ENCODE measurements around the gene TSSK2. TPM values are rescaled to one million over a fixed set of nuclear protein-coding genes. Genes with fewer than 3 reads are reported as not detected.
A peak's percentile ranks its signal among the peaks of the same experiment; 100 is the strongest.

TSSK2 gene
- polyA plus RNA-seq, 1 donor, result not detected

GRCh38 chr22:19123936-19124335, 7.2 kb upstream of the TSSK2 start:
- H3K9me3 ChIP-seq (ENCODE audit: control insufficient read depth, low read depth, low read length), result no peaks in the 10 kb centered on the region
- H3K27ac ChIP-seq (ENCODE audit: low read length), result no peak overlapping the region
- WGBS (ENCODE audit: insufficient coverage, low lambda C conversion rate), result no CpG with 5 or more reads among the region's 4 CpGs
- peaks cover 25% of the 10 kb centered on the region for H3K4me1 ChIP-seq (ENCODE audit: control insufficient read depth, insufficient read depth, low read length)
- no peak overlapping the region for H3K4me3 ChIP-seq (ENCODE audit: low read length)
- H3K27me3 ChIP-seq (ENCODE audit: control insufficient read depth, insufficient read depth, low read length), result no peaks in the 10 kb centered on the region
- H3K36me3 ChIP-seq (ENCODE audit: control insufficient read depth, insufficient read depth, low read length), result peaks cover 7% of the 10 kb centered on the region
- no peak for DNase-seq

GRCh38 chr22:19124377-19124776, 6.7 kb upstream of the TSSK2 start:
- WGBS (ENCODE audit: insufficient coverage, low lambda C conversion rate), result no CpG with 5 or more reads among the region's 4 CpGs
- Histone ChIP-seq H3K27me3 (ENCODE audit: control insufficient read depth, insufficient read depth, low read length) (no peaks in the 10 kb centered on the region), H3K4me3 (ENCODE audit: low read length) (no peak overlapping the region), H3K9me3 (ENCODE audit: control insufficient read depth, low read depth, low read length) (no peaks in the 10 kb centered on the region), H3K4me1 (ENCODE audit: control insufficient read depth, insufficient read depth, low read length) (peaks cover 25% of the 10 kb centered on the region), H3K27ac (ENCODE audit: low read length) (no peak overlapping the region), H3K36me3 (ENCODE audit: control insufficient read depth, insufficient read depth, low read length) (peaks cover 5% of the 10 kb centered on the region)
- peak; percentile 41 to 65 for DNase-seq

- no CpG with 5 or more reads among the region's 11 CpGs for WGBS (ENCODE audit: insufficient coverage, low lambda C conversion rate)
- no peak overlapping the region for H3K4me3 ChIP-seq (ENCODE audit: low read length)
- no peak overlapping the region for H3K27ac ChIP-seq (ENCODE audit: low read length)
- peaks cover under 1% of the 10 kb centered on the region for H3K36me3 ChIP-seq (ENCODE audit: control insufficient read depth, insufficient read depth, low read length)
- no peaks in the 10 kb centered on the region for H3K27me3 ChIP-seq (ENCODE audit: control insufficient read depth, insufficient read depth, low read length)
- DNase-seq, result no peak
- no peaks in the 10 kb centered on the region for H3K9me3 ChIP-seq (ENCODE audit: control insufficient read depth, low read depth, low read length)
- peaks cover 20% of the 10 kb centered on the region for H3K4me1 ChIP-seq (ENCODE audit: control insufficient read depth, insufficient read depth, low read length)
Observed at GRCh38 chr22:19125011-19125410, 6.1 kb upstream of the TSSK2 start.

DNA sequence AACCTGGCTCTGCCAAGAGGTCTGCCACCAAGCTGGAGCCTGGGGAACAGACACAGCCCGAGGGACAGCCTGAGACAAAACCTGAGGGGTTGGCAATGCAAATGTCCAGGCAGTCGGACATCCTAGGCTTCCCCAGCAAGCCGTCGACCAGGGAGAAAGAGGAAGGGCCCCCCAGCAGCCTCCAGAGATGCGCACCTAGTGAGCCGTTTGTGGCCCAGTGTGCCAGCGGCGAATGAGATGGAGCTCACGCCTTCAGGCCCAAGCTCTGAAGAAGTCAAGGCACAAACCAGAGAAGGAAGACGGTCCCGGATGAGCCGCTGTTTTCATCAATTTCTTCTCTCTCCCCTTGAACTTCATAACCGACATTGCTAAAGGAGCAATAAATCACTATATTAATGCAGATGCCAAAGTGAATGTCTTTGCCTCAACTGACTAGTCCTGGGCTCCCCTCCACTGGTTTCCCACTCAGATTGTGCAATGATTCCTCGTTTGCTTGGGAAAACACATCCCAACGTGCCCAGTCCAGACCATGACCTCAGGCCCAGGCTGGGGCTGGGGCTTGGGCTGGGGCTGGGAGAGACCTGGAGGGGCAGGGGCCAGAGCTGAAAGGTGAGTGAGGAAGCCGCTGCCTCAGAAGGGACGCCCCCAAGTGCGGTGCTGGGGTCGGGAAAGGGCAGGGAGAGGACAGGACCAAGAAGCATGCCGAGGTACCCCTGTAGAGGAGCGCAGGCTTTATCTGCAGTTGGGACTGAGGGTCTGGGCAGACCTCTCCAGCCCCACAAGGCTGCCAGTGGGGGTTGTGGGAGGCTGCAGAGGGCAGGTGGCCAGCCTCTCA, 5.4 kb upstream of the TSSK2 start:
- no CpG with 5 or more reads among the region's 21 CpGs for WGBS (ENCODE audit: insufficient coverage, low lambda C conversion rate)
- H3K36me3 ChIP-seq (ENCODE audit: control insufficient read depth, insufficient read depth, low read length), result no peaks in the 10 kb centered on the region
- H3K27ac ChIP-seq (ENCODE audit: low read length), result no peak overlapping the region
- no peaks in the 10 kb centered on the region for H3K27me3 ChIP-seq (ENCODE audit: control insufficient read depth, insufficient read depth, low read length)
- H3K4me1 ChIP-seq (ENCODE audit: control insufficient read depth, insufficient read depth, low read length), result peaks cover 13% of the 10 kb centered on the region
- H3K4me3 ChIP-seq (ENCODE audit: low read length), result no peak overlapping the region
- DNase-seq, result no peak
- no peaks in the 10 kb centered on the region for H3K9me3 ChIP-seq (ENCODE audit: control insufficient read depth, low read depth, low read length)

- Histone ChIP-seq H3K27me3 (ENCODE audit: control insufficient read depth, insufficient read depth, low read length) (no peaks in the 10 kb centered on the region), H3K36me3 (ENCODE audit: control insufficient read depth, insufficient read depth, low read length) (no peaks in the 10 kb centered on the region), H3K27ac (ENCODE audit: low read length) (no peak overlapping the region), H3K4me1 (ENCODE audit: control insufficient read depth, insufficient read depth, low read length) (peaks cover 12% of the 10 kb centered on the region), H3K4me3 (ENCODE audit: low read length) (no peak overlapping the region), H3K9me3 (ENCODE audit: control insufficient read depth, low read depth, low read length) (no peaks in the 10 kb centered on the region)
- WGBS (ENCODE audit: insufficient coverage, low lambda C conversion rate), result no CpG with 5 or more reads among the region's 19 CpGs
- peak; percentile 43 to 65 for DNase-seq
Observed at GRCh38 chr22:19126309-19127273, 4.5 kb upstream of the TSSK2 start.

- no CpG with 5 or more reads among the region's 16 CpGs for WGBS (ENCODE audit: insufficient coverage, low lambda C conversion rate)
- H3K9me3 ChIP-seq (ENCODE audit: control insufficient read depth, low read depth, low read length), result no peaks in the 10 kb centered on the region
- no peak for DNase-seq
- H3K36me3 ChIP-seq (ENCODE audit: control insufficient read depth, insufficient read depth, low read length), result no peaks in the 10 kb centered on the region
- no peak overlapping the region for H3K4me3 ChIP-seq (ENCODE audit: low read length)
- no peak overlapping the region for H3K27ac ChIP-seq (ENCODE audit: low read length)
- H3K27me3 ChIP-seq (ENCODE audit: control insufficient read depth, insufficient read depth, low read length), result no peaks in the 10 kb centered on the region
- H3K4me1 ChIP-seq (ENCODE audit: control insufficient read depth, insufficient read depth, low read length), result peaks cover 12% of the 10 kb centered on the region
Observed at GRCh38 chr22:19127329-19128008, 3.6 kb upstream of the TSSK2 start.

DNA sequence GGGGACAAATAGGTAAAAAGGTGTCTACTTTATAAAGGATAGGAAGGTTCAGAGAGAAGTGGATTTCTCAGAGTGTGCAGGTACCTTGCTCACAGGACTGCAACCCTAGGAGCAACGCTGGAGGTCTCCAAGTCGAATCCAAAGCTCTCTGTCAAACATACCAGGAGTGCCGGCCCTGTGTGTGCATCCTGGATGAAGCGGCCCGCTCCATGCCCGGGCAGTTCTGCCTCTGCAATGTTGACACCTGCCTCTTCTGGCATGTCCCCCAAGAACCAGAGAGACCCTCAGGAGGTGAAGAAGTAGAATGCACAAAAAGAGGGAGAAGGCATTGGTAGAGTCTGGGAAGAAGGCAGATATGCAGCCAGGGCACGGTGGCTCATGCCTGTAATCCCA, 3.1 kb upstream of the TSSK2 start:
- no CpG with 5 or more reads among the region's 7 CpGs for WGBS (ENCODE audit: insufficient coverage, low lambda C conversion rate)
- no peaks in the 10 kb centered on the region for H3K9me3 ChIP-seq (ENCODE audit: control insufficient read depth, low read depth, low read length)
- no peak overlapping the region for H3K4me3 ChIP-seq (ENCODE audit: low read length)
- peaks cover 11% of the 10 kb centered on the region for H3K4me1 ChIP-seq (ENCODE audit: control insufficient read depth, insufficient read depth, low read length)
- H3K36me3 ChIP-seq (ENCODE audit: control insufficient read depth, insufficient read depth, low read length), result peaks cover 4% of the 10 kb centered on the region
- DNase-seq, result no peak
- no peaks in the 10 kb centered on the region for H3K27me3 ChIP-seq (ENCODE audit: control insufficient read depth, insufficient read depth, low read length)
- H3K27ac ChIP-seq (ENCODE audit: low read length), result no peak overlapping the region

- Histone ChIP-seq H3K36me3 (ENCODE audit: control insufficient read depth, insufficient read depth, low read length) (peaks cover 15% of the 10 kb centered on the region), H3K4me1 (ENCODE audit: control insufficient read depth, insufficient read depth, low read length) (peaks cover 6% of the 10 kb centered on the region), H3K9me3 (ENCODE audit: control insufficient read depth, low read depth, low read length) (no peaks in the 10 kb centered on the region), H3K27me3 (ENCODE audit: control insufficient read depth, insufficient read depth, low read length) (no peaks in the 10 kb centered on the region), H3K4me3 (ENCODE audit: low read length) (no peak overlapping the region), H3K27ac (ENCODE audit: low read length) (no peak overlapping the region)
- no peak for DNase-seq
- WGBS (ENCODE audit: insufficient coverage, low lambda C conversion rate), result no CpG with 5 or more reads among the region's 7 CpGs
Observed at GRCh38 chr22:19128946-19129727, 2.0 kb upstream of the TSSK2 start.

- Histone ChIP-seq H3K4me1 (ENCODE audit: control insufficient read depth, insufficient read depth, low read length) (peaks cover 3% of the 10 kb centered on the region), H3K27ac (ENCODE audit: low read length) (no peak overlapping the region), H3K4me3 (ENCODE audit: low read length) (no peak overlapping the region), H3K36me3 (ENCODE audit: control insufficient read depth, insufficient read depth, low read length) (peaks cover 22% of the 10 kb centered on the region), H3K9me3 (ENCODE audit: control insufficient read depth, low read depth, low read length) (no peaks in the 10 kb centered on the region), H3K27me3 (ENCODE audit: control insufficient read depth, insufficient read depth, low read length) (no peaks in the 10 kb centered on the region)
- no peak for DNase-seq
- no CpG with 5 or more reads among the region's 8 CpGs for WGBS (ENCODE audit: insufficient coverage, low lambda C conversion rate)
Observed at GRCh38 chr22:19129871-19130270, 1.2 kb upstream of the TSSK2 start.
